ENCODE data around the gene EPHA8.

GRCh38 chr1:22594396-22594795 lies 31.1 kb downstream of the EPHA8 start:
- no peak for TF ChIP-seq ZNF276 (CRISPR knock-in tag; IDR thresholded peaks at IDR 0.05; ENCODE audit: low read depth)
- TF ChIP-seq ZNF609 (CRISPR knock-in tag; IDR thresholded peaks at IDR 0.05; ENCODE audit: borderline replicate concordance) = no peak
- TF ChIP-seq ZNF639 (CRISPR knock-in tag; conservative IDR thresholded peaks at IDR 0.05) = no peak
- TF ChIP-seq CTCF (CRISPR knock-in tag; IDR thresholded peaks at IDR 0.05) = no peak
- no peak for TF ChIP-seq ARID2 (CRISPR knock-in tag; IDR thresholded peaks at IDR 0.05; ENCODE audit: borderline replicate concordance)
- TF ChIP-seq HDAC6 (IDR thresholded peaks at IDR 0.05; ENCODE audit: low read depth, low read length) = no peak
- no peak for TF ChIP-seq POLR2AphosphoS5 (IDR thresholded peaks at IDR 0.05; ENCODE audit: low read depth, low read length)
- no peak for TF ChIP-seq RNF2 (conservative IDR thresholded peaks at IDR 0.05; ENCODE audit: low read depth)
- no peak for TF ChIP-seq CREB1 (IDR thresholded peaks at IDR 0.05)
- no peak for TF ChIP-seq CREB1 (CRISPR knock-in tag; IDR thresholded peaks at IDR 0.05)
- TF ChIP-seq NFRKB (IDR thresholded peaks at IDR 0.05) = no peak
